PC-3 (cell line): ENCODE measurements around the gene AGAP1. TPM values are rescaled to one million over a fixed set of nuclear protein-coding genes. Genes with fewer than 3 reads are reported as not detected.
"Not testable (repeated sequence)": the region's sequence is repeated elsewhere in the genome, so short reads cannot be mapped to it uniquely, and the experiment has no call there.

Experiments used
- ATAC-seq: fragments of 200-7000 bp; cut with Tn5 transposase; 2 replicates; pipeline ENCODE4 v1.9.1; 2020; ENCODE audit warnings: mild to moderate bottlenecking, moderate library complexity
- BruUV-seq: library from RNA; stranded (reverse); fragments of 400-500 nt; replicated peaks from 2 replicates; lab custom pipeline; 2021; lab: Mats Ljungman, UMichigan
- CTCF ChIA-PET: fragments of 300-600 bp; sonication (Branson Sonifier 250); formaldehyde crosslinking; loops from one replicate; lab custom pipeline; 2022; ENCODE audit warnings: antibody characterized with exemption; lab: Charles Lee
- POLR2A ChIA-PET: fragments of 300-600 bp; sonication (Branson Sonifier 250); formaldehyde crosslinking; loops from one replicate; lab custom pipeline; 2022; ENCODE audit warnings: antibody characterized with exemption; ENCODE audit not compliant: unreplicated experiment; lab: Charles Lee
- DNase-seq: peaks from one replicate; pipeline ENCODE4 v3.0.0-alpha.2; 2015
- H2AFZ ChIP-seq: fragments of 300-600 bp; sonication (generic); 2 replicates; pipeline ENCODE4 v1.6.0; 2016; ENCODE audit warnings: antibody characterized with exemption, low read length
- H3F3A ChIP-seq: fragments of 300-600 bp; sonication (generic); one replicate; pipeline ENCODE4 v1.6.0; 2017; ENCODE audit warnings: antibody characterized with exemption, low read length, control low read depth, mild to moderate bottlenecking; ENCODE audit not compliant: unreplicated experiment
- H3K27ac ChIP-seq: fragments of 300-600 bp; sonication (generic); 2 replicates; pipeline ENCODE4 v1.5.1; 2016; ENCODE audit warnings: mild to moderate bottlenecking, low read length
- H3K27me3 ChIP-seq: fragments of 300-600 bp; sonication (generic); 2 replicates; pipeline ENCODE4 v1.6.1; 2016; ENCODE audit warnings: low read length, mixed read lengths
- H3K36me3 ChIP-seq: fragments of 300-600 bp; sonication (generic); 2 replicates; pipeline ENCODE4 v1.6.1; 2016; ENCODE audit warnings: low read depth, mixed run types, low read length, mixed read lengths
- H3K4me1 ChIP-seq: fragments of 300-600 bp; sonication (generic); 2 replicates; pipeline ENCODE4 v1.5.1; 2016; ENCODE audit warnings: low read length; ENCODE audit not compliant: insufficient read depth
- H3K4me2 ChIP-seq: fragments of 300-600 bp; sonication (generic); 2 replicates; pipeline ENCODE4 v1.6.0; 2016; ENCODE audit warnings: low read length
- H3K4me3 ChIP-seq: fragments of 300-600 bp; sonication (generic); 2 replicates; pipeline ENCODE4 v1.5.1; 2016; ENCODE audit warnings: mild to moderate bottlenecking, low read length, mixed read lengths
- H3K79me2 ChIP-seq: fragments of 300-600 bp; sonication (generic); 2 replicates; pipeline ENCODE4 v1.6.1; 2017; ENCODE audit warnings: low read length, mixed read lengths
- H3K9ac ChIP-seq: fragments of 300-600 bp; sonication (generic); 2 replicates; pipeline ENCODE4 v1.6.0; 2016; ENCODE audit warnings: mild to moderate bottlenecking, low read length
- H3K9me2 ChIP-seq: fragments of 300-600 bp; sonication (generic); replicated peaks from 2 replicates; pipeline ENCODE4 v1.6.1; 2016; ENCODE audit warnings: mixed run types, low read length, mixed read lengths
- H3K9me3 ChIP-seq: fragments of 300-600 bp; sonication (generic); 2 replicates; pipeline ENCODE4 v1.6.1; 2016; ENCODE audit warnings: low read length, mixed read lengths
- H4K20me1 ChIP-seq: fragments of 300-600 bp; sonication (generic); 2 replicates; pipeline ENCODE4 v1.6.1; 2016; ENCODE audit warnings: low read length, mixed read lengths
- EZH2 ChIP-seq: fragments of 300-600 bp; sonication (generic); IDR thresholded peaks from one replicate; pipeline ENCODE4 v1.6.1; 2017; ENCODE audit warnings: antibody characterized with exemption, mild to moderate bottlenecking, low read length; ENCODE audit not compliant: unreplicated experiment
- EZH2phosphoT487 ChIP-seq: fragments of 300-600 bp; sonication (generic); IDR thresholded peaks from 2 replicates; pipeline ENCODE4 v1.6.1; 2018; ENCODE audit warnings: mild to moderate bottlenecking, antibody characterized with exemption, low read length, borderline replicate concordance
- intact Hi-C: fragments of 100-400 bp; cut with micrococcal nuclease; formaldehyde crosslinking; loops from 2 replicates; pipeline ENCODE4 v1.9.0; 2023
- total RNA-seq: library from RNA; depleted of rRNA; stranded (reverse); fragments of >200 nt; gene quantifications from 2 replicates; pipeline ENCODE4 v1.2.3, GENCODE V29; 2014
- TF ChIP-seq, protein P1 (sequence below): fragments of 300-600 bp; sonication (generic); conservative IDR thresholded peaks from 2 replicates; pipeline ENCODE4 v1.5.1; 2017; ENCODE audit warnings: antibody characterized with exemption, low read depth, mild to moderate bottlenecking, low read length

AGAP1 gene
- total RNA-seq, 1 experiment from 2014 or later, result 31.0 TPM

DNA sequence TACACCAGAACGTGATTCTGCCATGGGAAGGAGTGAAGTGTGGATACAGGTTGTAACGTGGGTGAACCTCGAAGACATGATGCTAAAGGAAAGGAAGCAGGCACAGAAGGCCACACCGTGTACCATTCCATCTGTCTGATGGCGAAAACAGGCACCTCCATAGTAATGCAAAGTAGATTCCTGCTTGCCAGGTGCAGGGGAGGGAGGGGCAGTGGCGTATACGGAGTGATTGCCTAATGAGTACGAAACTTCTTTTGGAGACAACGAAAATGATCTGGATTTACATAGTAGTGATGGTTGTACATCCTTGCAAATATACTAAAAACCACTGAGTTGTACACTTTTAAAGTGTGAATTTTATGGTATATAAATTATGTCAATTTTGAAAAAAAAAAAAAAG is 567.7 kb downstream of the AGAP1 start:
- ChIA-PET POLR2A (no interaction called here), CTCF (no interaction called here)
- Histone ChIP-seq H3K27me3 (no peaks in the 10 kb centered on the region), H3K27ac (no peak overlapping the region), H3K4me2 (no peak overlapping the region), H3F3A (no peaks in the 10 kb centered on the region), H4K20me1 (no peaks in the 10 kb centered on the region), H3K4me1 (no peaks in the 10 kb centered on the region), H3K9me2 (no peaks in the 10 kb centered on the region), H2AFZ (no peak overlapping the region), H3K79me2 (no peaks in the 10 kb centered on the region), H3K4me3 (no peak overlapping the region), H3K9ac (no peak overlapping the region), H3K36me3 (peaks cover 9% of the 10 kb centered on the region), H3K9me3 (no peaks in the 10 kb centered on the region)
- no TSS peak for BruUV-seq
- intact Hi-C loops, result no loop called here
- TF ChIP-seq, protein P1, sequence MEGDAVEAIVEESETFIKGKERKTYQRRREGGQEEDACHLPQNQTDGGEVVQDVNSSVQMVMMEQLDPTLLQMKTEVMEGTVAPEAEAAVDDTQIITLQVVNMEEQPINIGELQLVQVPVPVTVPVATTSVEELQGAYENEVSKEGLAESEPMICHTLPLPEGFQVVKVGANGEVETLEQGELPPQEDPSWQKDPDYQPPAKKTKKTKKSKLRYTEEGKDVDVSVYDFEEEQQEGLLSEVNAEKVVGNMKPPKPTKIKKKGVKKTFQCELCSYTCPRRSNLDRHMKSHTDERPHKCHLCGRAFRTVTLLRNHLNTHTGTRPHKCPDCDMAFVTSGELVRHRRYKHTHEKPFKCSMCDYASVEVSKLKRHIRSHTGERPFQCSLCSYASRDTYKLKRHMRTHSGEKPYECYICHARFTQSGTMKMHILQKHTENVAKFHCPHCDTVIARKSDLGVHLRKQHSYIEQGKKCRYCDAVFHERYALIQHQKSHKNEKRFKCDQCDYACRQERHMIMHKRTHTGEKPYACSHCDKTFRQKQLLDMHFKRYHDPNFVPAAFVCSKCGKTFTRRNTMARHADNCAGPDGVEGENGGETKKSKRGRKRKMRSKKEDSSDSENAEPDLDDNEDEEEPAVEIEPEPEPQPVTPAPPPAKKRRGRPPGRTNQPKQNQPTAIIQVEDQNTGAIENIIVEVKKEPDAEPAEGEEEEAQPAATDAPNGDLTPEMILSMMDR, result no peak
- TF ChIP-seq EZH2phosphoT487, result no peak
- no peak for TF ChIP-seq EZH2
- DNase-seq (no peak), ATAC-seq (no peak)

DNA sequence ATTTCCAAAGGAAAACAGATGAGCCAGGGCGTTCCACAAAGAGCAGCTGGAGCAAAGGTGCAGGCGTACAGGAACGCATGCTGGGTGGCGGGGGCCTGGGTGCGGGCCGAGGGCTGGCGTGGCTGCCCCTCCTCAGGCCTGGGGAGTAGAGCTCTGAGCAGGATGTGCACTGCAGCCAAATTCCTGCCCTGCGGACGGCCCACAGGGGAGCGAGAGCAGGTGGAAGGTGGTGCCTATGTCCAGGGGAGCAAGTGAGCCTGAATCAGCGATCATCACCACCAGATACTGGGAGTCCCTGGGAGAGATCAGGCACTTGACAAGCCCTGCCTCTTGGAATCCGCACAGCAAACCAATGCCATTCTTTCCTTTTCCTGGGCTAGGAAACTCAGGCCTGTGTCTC is 568.1 kb downstream of the AGAP1 start:
- CTCF ChIA-PET, result no interaction called here
- H4K20me1 ChIP-seq, result no peaks in the 10 kb centered on the region

DNA sequence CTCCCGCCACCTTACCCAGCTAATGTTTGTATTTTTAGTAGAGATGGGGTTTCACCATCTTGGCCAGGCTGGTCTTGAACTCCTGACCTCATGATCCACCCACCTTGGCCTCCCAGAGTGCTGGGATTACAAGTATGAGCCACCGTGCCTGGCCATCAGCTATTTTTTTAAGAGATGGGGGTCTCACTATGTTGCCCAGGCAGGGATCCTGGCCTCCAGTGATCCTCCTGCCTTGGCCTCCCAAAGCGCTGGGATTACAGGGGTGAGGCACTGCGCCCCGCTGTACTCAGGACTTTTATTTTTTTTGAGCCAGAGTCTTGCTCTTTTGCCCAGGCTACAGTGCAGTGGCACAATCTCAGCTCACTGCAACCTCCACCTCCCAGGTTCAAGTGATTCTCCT is 569.0 kb downstream of the AGAP1 start:
- ATAC-seq, H3K27ac ChIP-seq, H3K36me3 ChIP-seq, DNase-seq, H3K4me2 ChIP-seq, H3K4me1 ChIP-seq, intact Hi-C loops, H3K79me2 ChIP-seq, H2AFZ ChIP-seq, H3K4me3 ChIP-seq, H3K27me3 ChIP-seq, BruUV-seq, POLR2A ChIA-PET, H3F3A ChIP-seq, H3K9me3 ChIP-seq, H3K9me2 ChIP-seq, H4K20me1 ChIP-seq, CTCF ChIA-PET, H3K9ac ChIP-seq: not testable (repeated sequence)

More for the DNA sequence above, 568.1 kb downstream of the AGAP1 start:
- Histone ChIP-seq H3K27me3 (no peaks in the 10 kb centered on the region), H3F3A (no peaks in the 10 kb centered on the region), H3K9me2 (no peaks in the 10 kb centered on the region), H3K79me2 (no peaks in the 10 kb centered on the region), H3K4me2 (no peak overlapping the region), H3K27ac (no peak overlapping the region), H3K9me3 (no peaks in the 10 kb centered on the region), H3K36me3 (peaks cover 9% of the 10 kb centered on the region), H2AFZ (no peak overlapping the region), H3K4me3 (no peak overlapping the region), H3K9ac (no peak overlapping the region), H3K4me1 (no peaks in the 10 kb centered on the region)
- POLR2A ChIA-PET, result no interaction called here
- BruUV-seq, result no TSS peak
- DNase-seq (no peak), ATAC-seq (no peak)
- intact Hi-C loops, result no loop called here
- TF ChIP-seq, protein P1, result no peak
- TF ChIP-seq EZH2 (no peak), EZH2phosphoT487 (no peak)
